Myocyte (in vitro differentiated cells): Measurements from ENCODE around the gene LRRC8A. TPM values are rescaled to one million over a fixed set of nuclear protein-coding genes. Genes with fewer than 3 reads are reported as not detected.
"Not testable (repeated sequence)": the region's sequence is repeated elsewhere in the genome, so short reads cannot be mapped to it uniquely, and the experiment has no call there.

Experiments used
- DNase-seq: peaks from one replicate; pipeline ENCODE4 v3.0.0-alpha.2; 2012; ENCODE audit warnings: low read depth
- total RNA-seq: library from RNA; depleted of rRNA; stranded (reverse); fragments of >200 nt; gene quantifications from 2 replicates; pipeline ENCODE4 v1.2.3, GENCODE V29; 2014

Gene LRRC8A
- total RNA-seq, 1 donor from 2014 or later: 35.3 TPM

- peak; percentile 95 for DNase-seq
Observed at GRCh38 chr9:128947527-128948301, 65.8 kb downstream of the LRRC8A start, which contains the start of the genes DOLK and NUP188. Gene DOLK (minus strand): TSS chr9:128947603. CDS start chr9:128947303, 300 bp downstream. Gene NUP188 (plus strand): TSS chr9:128947699. CDS start chr9:128947720, 21 bp downstream.

- DNase-seq: not testable (repeated sequence)
Observed at GRCh38 chr9:128961403-128961802, 79.5 kb downstream of the LRRC8A start.

Other genes with a start within 250 kb of the LRRC8A start
- 98.8 and 116 TPM in 2 replicates for gene DYNC2I2, start 225.3 kb upstream of the LRRC8A start, total RNA-seq
- 382 and 394 TPM in 2 replicates for gene SET, start 192.9 kb upstream of the LRRC8A start, total RNA-seq
- 2.0 TPM in 2 replicates for gene PKN3, start 179.6 kb upstream of the LRRC8A start, total RNA-seq
- gene ZDHHC12, start 158.0 kb upstream of the LRRC8A start, total RNA-seq: 18.9 and 28.7 TPM in 2 replicates
- 47.0 and 54.2 TPM in 2 replicates for gene ZER1, start 110.2 kb upstream of the LRRC8A start, total RNA-seq
- 30.2 and 42.4 TPM in 2 replicates for gene TBC1D13, start 94.9 kb upstream of the LRRC8A start, total RNA-seq
- gene ENDOG, start 63.6 kb upstream of the LRRC8A start, total RNA-seq: 83.0 and 95.6 TPM in 2 replicates
- 14.0 and 19.3 TPM in 2 replicates for gene SPOUT1, start 52.3 kb upstream of the LRRC8A start, total RNA-seq
- 9.9 and 13.5 TPM in 2 replicates for gene KYAT1, start 183 bp upstream of the LRRC8A start, total RNA-seq
- gene PHYHD1, start 38.8 kb downstream of the LRRC8A start, total RNA-seq: 10.0 and 12.3 TPM in 2 replicates
- gene DOLK, start 65.5 kb downstream of the LRRC8A start, total RNA-seq: 31.0 and 34.2 TPM in 2 replicates
- gene NUP188, start 65.6 kb downstream of the LRRC8A start, total RNA-seq: 33.9 and 53.6 TPM in 2 replicates
- 119 and 154 TPM in 2 replicates for gene SH3GLB2, start 146.2 kb downstream of the LRRC8A start, total RNA-seq
- gene MIGA2, start 154.5 kb downstream of the LRRC8A start, total RNA-seq: 36.2 and 37.9 TPM in 2 replicates
- gene DOLPP1, start 199.0 kb downstream of the LRRC8A start, total RNA-seq: 11.2 and 11.6 TPM in 2 replicates
- 87.3 and 102 TPM in 2 replicates for gene CRAT, start 228.7 kb downstream of the LRRC8A start, total RNA-seq
- gene PTPA, start 229.3 kb downstream of the LRRC8A start, total RNA-seq: 99.5 and 144 TPM in 2 replicates